Left cardiac atrium (tissue), 4 donors: ENCODE measurements around the gene CCNC. TPM values are rescaled to one million over a fixed set of nuclear protein-coding genes. Genes with fewer than 3 reads are reported as not detected.
"Not testable (repeated sequence)": the region's sequence is repeated elsewhere in the genome, so short reads cannot be mapped to it uniquely, and the experiment has no call there.

ENCODE experiments used
- ATAC-seq, 2 donors: fragments of 200-7000 bp; cut with Tn5 transposase; one replicate each; pipeline ENCODE4 v1.9.1; 2020; ENCODE audit warnings: mild to moderate bottlenecking in 2 of 2, moderate library complexity in 2 of 2
- DNase-seq: peaks from one replicate; pipeline ENCODE4 v3.0.0-alpha.2; 2020
- intact Hi-C, 2 donors: fragments of 100-400 bp; cut with DNase I; formaldehyde crosslinking; loops; one replicate each; pipeline versions ENCODE4 v1.14.1 to v1.15.1; 2022 to 2023
- total RNA-seq, 2 donors: library from RNA; stranded (reverse); fragmentation: NEBNext Ultra II Directional; extraction: Animal tissue kit (Norgen Biotek cat#: 25700); gene quantifications; one replicate each; pipeline ENCODE4 v1.2.1, GENCODE V29; 2021
- donor health status: DM: no; HTN: yes; CAD: no.
- donor health status: DM: no; HTN: yes; CAD: no; lungs with severe emphysema.
- donor health status: DM: yes; HTN: yes; CAD: no.
- donor health status: Dilated cardiomyopathy.

The CCNC gene
- total RNA-seq, 2 donors from 2014 or later: 20.6 to 28.9 TPM

GRCh38 chr6:99604166-99605073 lies 36.0 kb upstream of the CCNC start:
- intact Hi-C loops: no loop called here
- no peak for DNase-seq
- ATAC-seq: no peak

GRCh38 chr6:99603421-99604165 lies 35.1 kb upstream of the CCNC start:
- peak; percentile 43 to 68 for ATAC-seq
- intact Hi-C loops: no loop called here
- DNase-seq: peak; percentile 36

- intact Hi-C loops: no loop called here
- peak; percentile 24 to 30 for ATAC-seq
- no peak for DNase-seq
Observed at GRCh38 chr6:99602520-99603420, 34.3 kb upstream of the CCNC start.

GRCh38 chr6:99594696-99595095 lies 26.2 kb upstream of the CCNC start:
- DNase-seq, ATAC-seq: not testable (repeated sequence)
- intact Hi-C loops: loop anchor here in 1 of 2 donors (10.0 kb wide), 1 partner anchor 150 kb away; no protein-coding TSS in a partner anchor

GRCh38 chr6:99592900-99593299 lies 24.4 kb upstream of the CCNC start:
- DNase-seq (no peak), ATAC-seq (peak in 1 of 2 donors; percentile 34)
- intact Hi-C loops: loop anchor here in 1 of 2 donors (10.0 kb wide), 1 partner anchor 152 kb away; no protein-coding TSS in a partner anchor

- no peak for DNase-seq
- ATAC-seq: no peak
- intact Hi-C loops: loop anchor here in 1 of 2 donors (10.0 kb wide), 1 partner anchor 153 kb away; no protein-coding TSS in a partner anchor
Observed at GRCh38 chr6:99591673-99592364, 23.4 kb upstream of the CCNC start.

GRCh38 chr6:99590728-99591672 lies 22.5 kb upstream of the CCNC start:
- intact Hi-C loops: loop anchor here in 1 of 2 donors (10.0 kb wide), 1 partner anchor 154 kb away; no protein-coding TSS in a partner anchor
- no peak for DNase-seq
- ATAC-seq: peak in 1 of 2 donors; percentile 24

- DNase-seq (no peak), ATAC-seq (no peak)
- intact Hi-C loops: loop anchor here (5.0 to 10.0 kb wide), 2 partner anchors 155 to 157 kb away; no protein-coding TSS in a partner anchor
Observed at GRCh38 chr6:99589907-99590493, 21.5 kb upstream of the CCNC start.

GRCh38 chr6:99589290-99589672 lies 20.8 kb upstream of the CCNC start:
- peak; percentile 35 to 44 for ATAC-seq

GRCh38 chr6:99588618-99589289 lies 20.3 kb upstream of the CCNC start:
- DNase-seq (peak; percentile 69), ATAC-seq (peak; percentile 92 to 95)
- intact Hi-C loops: loop anchor here in 1 of 2 donors (5.0 kb wide), 1 partner anchor 159 kb away; no protein-coding TSS in a partner anchor

More at GRCh38 chr6:99589290-99589672, 20.8 kb upstream of the CCNC start:
- DNase-seq: no peak
- intact Hi-C loops: loop anchor here in 1 of 2 donors (5.0 kb wide), 1 partner anchor 158 kb away; no protein-coding TSS in a partner anchor

- intact Hi-C loops: loop anchor here in 1 of 2 donors (5.0 kb wide), 1 partner anchor 160 kb away; no protein-coding TSS in a partner anchor
- no peak for DNase-seq
- ATAC-seq: no peak
Observed at GRCh38 chr6:99587792-99588191, 19.3 kb upstream of the CCNC start.

- intact Hi-C loops: no loop called here
- DNase-seq (no peak), ATAC-seq (no peak)
Observed at GRCh38 chr6:99579781-99580180, 11.3 kb upstream of the CCNC start.

- ATAC-seq (no peak), DNase-seq (no peak)
- intact Hi-C loops: no loop called here
Observed at GRCh38 chr6:99575544-99576227, 7.2 kb upstream of the CCNC start.

GRCh38 chr6:99573980-99574617 lies 5.6 kb upstream of the CCNC start:
- DNase-seq: no peak
- intact Hi-C loops: no loop called here
- no peak for ATAC-seq
